HG02885 (cell line): ENCODE results near the gene HAPSTR1.

ENCODE experiments used
- ATAC-seq: cut with Tn5 transposase; IDR thresholded peaks from one replicate; pipeline ENCODE4 v1.9.1; 2021; ENCODE audit warnings: mild to moderate bottlenecking; ENCODE audit not compliant: unreplicated experiment, poor library complexity

HAPSTR1 gene

GRCh38 chr16:9118170-9118569, 26.7 kb downstream of the HAPSTR1 start:
- no peak for ATAC-seq

DNA sequence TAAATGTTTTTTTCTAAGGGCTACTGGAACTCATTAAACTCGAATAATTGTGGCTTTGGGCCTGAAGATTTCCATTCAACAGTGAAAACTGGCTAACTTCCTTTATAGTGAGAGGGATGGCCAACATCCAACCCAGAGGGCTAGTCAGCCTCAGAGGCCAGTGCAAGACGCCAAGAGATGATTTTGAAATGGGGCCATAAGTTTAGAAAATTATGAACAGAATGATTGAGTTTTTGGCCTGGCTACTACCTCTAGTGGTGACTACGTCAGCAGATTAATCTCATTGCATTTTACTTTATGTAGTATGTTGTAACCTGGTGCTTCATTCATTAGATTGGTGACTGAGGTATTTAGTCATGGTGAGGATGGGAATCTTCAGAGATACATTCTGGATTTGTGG, 28.4 kb downstream of the HAPSTR1 start:
- no peak for ATAC-seq

DNA sequence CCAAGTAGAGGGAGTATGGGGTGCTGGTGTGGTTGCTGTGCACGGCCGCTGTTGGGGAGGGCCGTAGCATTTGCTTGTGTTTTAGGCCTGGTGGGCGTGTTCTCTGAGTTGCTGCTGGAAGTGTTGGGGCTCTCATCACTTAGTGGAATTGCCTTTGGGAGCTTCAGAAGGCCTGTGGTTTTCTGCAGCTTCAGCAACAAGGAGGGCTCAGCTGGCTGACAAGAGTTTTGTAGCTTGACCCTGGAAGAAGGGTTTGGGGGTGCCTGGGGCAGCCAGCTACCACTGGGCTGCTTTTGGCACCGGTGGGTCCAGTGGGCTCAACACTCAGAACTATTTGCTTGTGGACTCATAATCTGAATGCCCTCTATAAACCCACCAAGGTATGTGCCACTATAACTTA, 30.9 kb downstream of the HAPSTR1 start:
- no peak for ATAC-seq

DNA sequence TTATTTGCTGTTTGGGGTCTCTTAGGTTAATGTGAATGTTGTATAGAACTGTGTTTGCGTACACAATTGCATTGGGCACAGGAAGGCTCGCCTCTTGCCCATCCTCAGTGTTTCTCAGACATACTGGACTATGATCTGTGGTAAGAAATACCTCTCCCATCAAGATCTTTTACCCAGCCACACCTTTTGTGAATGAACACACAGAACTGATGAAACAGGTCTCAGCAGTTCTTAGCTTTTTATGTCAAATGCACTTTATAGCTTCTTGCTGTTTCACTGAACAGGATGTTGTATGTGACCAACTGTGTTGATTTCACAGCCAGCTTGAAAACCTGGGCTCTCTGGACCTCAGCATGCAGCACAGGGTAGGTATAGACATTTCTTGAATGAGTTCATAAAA, 31.5 kb downstream of the HAPSTR1 start:
- no peak for ATAC-seq

DNA sequence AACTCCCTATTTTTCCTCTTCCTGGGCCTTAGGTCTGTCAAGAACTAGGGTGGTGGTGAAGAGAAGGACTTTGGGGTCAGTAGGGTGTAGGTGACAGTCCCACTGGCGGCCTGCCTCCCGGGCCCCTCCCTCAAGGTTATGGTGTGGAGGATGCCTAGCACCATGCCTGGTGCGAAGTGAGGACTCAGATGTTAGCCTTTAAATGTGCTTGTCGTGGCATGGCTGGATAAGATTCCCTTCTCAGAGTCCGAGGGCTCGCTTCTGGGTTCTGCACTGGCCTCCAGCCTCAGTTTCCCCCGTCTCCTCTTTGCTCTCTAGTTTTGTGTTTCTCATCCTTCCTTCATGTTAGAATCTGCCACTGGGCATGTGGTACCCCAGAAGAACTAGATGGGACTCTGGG, 32.0 kb downstream of the HAPSTR1 start:
- no peak for ATAC-seq

DNA sequence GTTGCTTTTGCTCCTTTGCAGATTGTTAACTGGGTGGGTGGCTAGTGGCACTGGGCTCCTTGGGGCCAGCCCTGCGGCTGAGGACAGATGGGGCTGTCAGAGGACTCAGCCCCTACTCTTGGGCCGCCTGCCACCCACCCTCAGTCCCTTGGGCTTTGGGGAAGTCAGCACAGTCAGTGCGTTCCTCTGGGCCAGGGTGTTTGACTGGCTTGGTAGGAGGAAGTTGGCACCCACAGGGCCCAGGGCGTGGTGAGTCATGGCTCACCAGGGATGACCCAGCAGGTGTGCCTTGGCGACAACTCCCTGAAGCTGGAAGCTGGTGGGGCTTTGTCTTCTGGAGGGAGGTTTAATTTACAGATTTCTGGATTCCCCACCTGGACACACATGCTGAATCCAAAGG, 32.4 kb downstream of the HAPSTR1 start:
- ATAC-seq, result no peak

- no peak for ATAC-seq
These were observed 33.0 kb downstream of the HAPSTR1 start for GRCh38 chr16:9124444-9124843.

DNA sequence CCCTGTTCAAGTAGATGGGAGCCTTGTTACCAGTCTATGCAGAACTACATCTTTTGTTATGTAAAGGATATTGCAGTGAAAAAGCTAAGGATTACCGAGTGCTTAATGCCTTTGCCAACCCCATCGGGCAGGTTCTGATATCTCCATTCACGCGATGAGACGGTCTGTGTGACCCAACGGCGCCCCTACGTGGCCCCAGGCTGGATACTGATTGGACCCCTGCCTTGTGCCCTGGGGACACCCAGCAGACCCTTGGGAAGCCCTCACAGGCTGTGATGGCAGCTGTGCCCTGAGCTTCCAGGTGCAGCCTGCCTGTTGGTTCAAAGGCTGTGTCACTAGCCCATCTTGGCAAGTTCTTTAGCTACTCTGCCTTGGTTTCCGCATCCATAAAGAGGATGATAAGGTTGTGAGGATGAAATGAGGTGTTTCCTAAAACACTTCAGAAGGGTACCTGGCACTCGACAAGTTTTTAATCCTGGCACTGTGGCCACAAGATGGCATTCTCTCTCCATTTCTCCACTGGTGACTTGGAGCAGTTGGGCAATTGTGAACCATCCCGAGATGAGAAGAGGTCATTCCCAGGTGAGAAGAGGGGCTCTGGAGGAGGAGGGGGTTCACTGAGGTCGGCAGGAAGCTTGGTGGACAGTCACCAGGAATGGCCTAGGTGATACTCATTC, 33.6 kb downstream of the HAPSTR1 start:
- ATAC-seq, result no peak

- ATAC-seq, result no peak
These were observed 34.4 kb downstream of the HAPSTR1 start for GRCh38 chr16:9125658-9126505.

- no peak for ATAC-seq
These were observed 35.2 kb downstream of the HAPSTR1 start for GRCh38 chr16:9126609-9127008.

DNA sequence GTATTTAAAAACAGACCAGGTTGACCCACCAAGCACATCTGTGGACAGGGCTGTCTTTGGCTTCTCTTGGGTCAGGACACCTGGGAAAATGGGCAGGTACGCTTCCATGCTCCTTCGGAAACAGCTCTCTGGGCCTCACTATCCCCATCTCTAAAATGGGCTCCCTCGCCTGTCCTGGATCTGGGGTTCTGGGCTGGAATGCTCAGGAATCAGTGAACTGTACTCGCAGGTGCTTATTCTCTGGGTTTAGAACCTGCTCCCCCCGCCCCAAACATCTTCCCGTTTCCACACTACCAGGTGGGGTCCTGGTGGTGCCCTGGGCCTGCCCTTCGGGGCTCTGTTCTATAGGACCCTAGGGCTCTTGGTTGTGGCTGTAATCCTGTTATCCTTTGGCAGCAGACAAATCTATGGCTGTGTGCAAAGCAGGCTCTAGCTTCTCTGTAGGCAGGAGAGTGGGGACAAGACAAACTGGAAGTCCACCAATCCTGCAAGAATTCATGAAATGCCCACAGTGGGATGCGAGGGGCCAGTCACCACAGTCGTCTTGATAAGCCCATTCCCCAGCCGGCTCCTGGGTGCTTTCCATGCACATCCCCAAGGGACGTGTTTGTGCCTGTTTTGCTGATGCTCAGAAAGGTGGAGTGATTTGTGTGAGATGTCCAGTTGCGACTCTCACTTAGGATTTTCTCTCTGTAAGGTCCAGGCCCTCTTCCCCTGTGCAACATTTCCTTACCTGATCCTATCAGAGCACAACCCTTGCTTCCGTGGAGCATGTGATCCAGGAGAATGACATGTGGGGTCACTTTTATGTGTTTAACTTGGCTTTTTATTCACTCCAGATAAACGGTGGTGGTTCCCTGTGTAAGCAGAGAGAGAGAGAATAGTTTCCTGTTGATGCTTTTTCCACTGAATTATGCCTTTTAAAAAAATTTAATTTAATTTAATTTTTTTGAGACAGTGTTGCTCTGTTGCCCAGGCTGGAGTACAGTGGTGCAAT, 37.2 kb downstream of the HAPSTR1 start:
- ATAC-seq, result no peak

DNA sequence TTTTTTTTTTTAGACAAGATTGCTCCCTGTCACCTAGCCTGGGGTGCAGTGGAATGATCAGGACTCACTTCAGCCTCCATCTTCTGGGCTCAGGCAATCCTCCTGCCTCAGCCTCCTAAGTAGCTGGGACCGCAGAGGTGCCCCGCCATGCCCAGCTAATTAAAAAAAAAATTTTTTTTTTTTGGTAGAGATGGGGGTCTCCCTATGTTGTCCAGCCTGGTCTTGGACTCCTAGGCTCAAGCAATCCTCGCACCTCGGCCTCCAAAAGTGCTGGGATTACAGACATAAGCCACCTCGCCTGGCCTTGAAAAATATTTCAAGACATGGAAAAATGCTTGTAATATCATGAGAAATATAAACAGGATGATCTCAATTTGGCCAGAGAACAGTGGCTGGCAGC, 42.9 kb downstream of the HAPSTR1 start:
- no peak for ATAC-seq

DNA sequence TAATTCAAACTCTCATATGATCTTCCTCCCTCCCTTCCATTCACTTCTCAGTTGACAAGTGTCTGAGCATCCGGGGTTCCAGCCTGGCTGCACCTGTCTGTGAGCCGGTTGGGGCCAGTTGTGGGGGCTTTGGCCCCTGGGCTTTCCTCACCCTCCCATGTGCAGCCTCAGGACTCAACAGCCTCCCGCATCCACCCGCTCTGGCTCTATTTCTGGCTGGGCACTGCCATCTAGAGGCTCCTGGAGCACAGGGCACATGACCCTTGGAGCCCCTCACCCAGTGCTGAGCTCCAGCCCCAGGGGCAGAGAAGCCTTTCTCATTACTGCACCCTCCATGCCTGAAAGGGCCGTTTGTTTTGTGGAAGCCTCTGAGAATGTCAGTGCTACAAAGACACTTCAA, 43.3 kb downstream of the HAPSTR1 start:
- ATAC-seq, result peak; percentile 42

DNA sequence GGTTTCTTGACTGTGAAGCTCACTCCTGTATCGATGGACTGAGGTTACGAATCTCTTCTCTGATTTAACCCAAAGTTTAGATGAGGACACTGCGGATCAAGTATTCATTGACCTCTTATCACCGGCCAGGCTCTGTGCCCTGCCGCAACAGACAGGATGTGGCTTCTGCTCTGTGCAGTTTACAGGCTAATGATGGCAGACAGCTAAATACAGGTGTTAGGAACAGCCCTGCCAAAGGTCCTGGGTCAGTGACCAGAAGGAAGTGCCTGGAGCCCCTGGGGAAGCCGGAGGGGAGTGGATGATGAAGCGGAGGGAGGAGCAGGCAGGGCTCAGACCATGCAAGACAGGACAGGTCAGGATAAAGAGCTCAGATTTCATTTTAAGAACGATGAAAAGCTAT, 44.4 kb downstream of the HAPSTR1 start:
- ATAC-seq, result peak; percentile 51

GRCh38 chr16:9136596-9136995, 45.2 kb downstream of the HAPSTR1 start:
- ATAC-seq, result no peak

DNA sequence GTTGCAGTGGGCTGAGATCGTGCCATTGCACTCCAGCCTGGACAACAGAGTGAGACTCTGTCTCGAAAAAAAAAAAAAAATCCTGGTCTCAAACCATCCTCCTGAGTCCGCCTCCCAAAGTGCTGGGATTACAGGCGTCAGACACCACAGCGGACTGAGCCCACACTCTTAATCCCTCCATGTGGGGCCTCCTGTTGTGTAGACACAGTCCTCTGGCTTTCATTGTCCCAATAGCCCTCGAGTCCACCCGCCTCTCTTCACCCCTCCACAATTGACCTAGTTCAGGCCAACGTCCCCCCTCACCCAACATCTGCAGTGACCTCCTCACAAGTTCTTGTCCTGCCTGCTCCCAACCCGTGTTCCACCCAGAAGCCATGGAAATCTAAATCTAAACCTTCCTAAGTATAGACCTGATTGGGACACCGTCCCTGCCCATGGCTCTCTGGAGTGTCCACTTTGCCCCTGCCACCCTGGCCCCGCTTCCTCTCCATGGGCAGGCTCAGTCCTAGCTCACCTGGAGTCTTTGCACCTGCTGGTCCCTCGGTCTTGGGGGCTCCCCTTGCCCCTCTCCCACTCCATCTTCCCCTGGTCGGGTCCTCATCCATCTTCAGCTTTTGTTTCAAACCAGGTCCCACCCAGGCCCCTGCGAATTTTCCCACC, 46.7 kb downstream of the HAPSTR1 start:
- no peak for ATAC-seq

GRCh38 chr16:9138731-9139501, 47.5 kb downstream of the HAPSTR1 start:
- ATAC-seq, result peak; percentile 64

DNA sequence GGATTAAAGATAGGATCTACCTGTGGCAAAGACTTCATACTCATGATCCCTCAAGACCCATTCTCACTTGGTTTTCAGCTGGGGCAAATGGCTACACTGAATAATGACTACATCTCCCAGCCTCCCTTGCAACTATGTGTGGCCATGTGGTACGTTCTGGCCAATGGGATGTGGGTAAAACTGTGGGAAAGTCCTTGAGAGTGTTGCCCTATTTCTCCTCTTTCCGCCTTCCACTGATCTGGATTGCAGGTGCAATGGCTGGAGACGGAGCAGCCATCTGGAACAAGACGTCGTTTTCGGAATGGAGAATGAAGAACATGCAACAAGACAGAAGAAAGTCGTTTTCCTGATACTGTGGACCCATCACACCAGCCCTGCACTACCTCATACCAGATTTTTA, 48.5 kb downstream of the HAPSTR1 start:
- ATAC-seq, result peak; percentile 76
